Measurements from ENCODE around the gene ZNF619. TPM values are rescaled to one million over a fixed set of nuclear protein-coding genes. Genes with fewer than 3 reads are reported as not detected.

The ZNF619 gene
- total RNA-seq, 4 donors from 2014 or later: 5.1 to 14.9 (median 12.8) TPM

GRCh38 chr3:40524222-40524567 lies 47.3 kb downstream of the ZNF619 start:
- no peaks in the 10 kb centered on the region for H3K27me3 ChIP-seq
- DNase-seq: no peak
- H3K9me3 ChIP-seq: no peaks in the 10 kb centered on the region
- H3K4me3 ChIP-seq: peak overlapping the region; percentile 63 to 93 (median 72)
- H3K4me1 ChIP-seq: peaks cover 0 to 9% (median 0%) of the 10 kb centered on the region in 4 donors
- peak overlapping the region; percentile 84 to 90 (median 86) for H3K27ac ChIP-seq
- TF ChIP-seq CTCF (IDR thresholded peaks at IDR 0.05): no peak
- TF ChIP-seq POLR2A (IDR thresholded peaks at IDR 0.05): no peak
- H3K36me3 ChIP-seq: peaks cover 0 to 28% (median 0%) of the 10 kb centered on the region in 3 donors

GRCh38 chr3:40524568-40525285 lies 47.8 kb downstream of the ZNF619 start, which contains the start of gene ZNF621:
Gene ZNF621 (plus strand): TSS chr3:40524960. CDS start chr3:40525841, 881 bp downstream.
- H3K4me1 ChIP-seq: peaks cover 0 to 9% (median 0%) of the 10 kb centered on the region in 4 donors
- TF ChIP-seq POLR2A (IDR thresholded peaks at IDR 0.05): peak; percentile 89 to 91
- peak in 1 of 6 experiments; percentile 10 for TF ChIP-seq CTCF (IDR thresholded peaks at IDR 0.05)

GRCh38 chr3:40528426-40528825 lies 51.5 kb downstream of the ZNF619 start:
- peaks cover 0 to 9% (median 0%) of the 10 kb centered on the region in 4 donors for H3K4me1 ChIP-seq
- no peak overlapping the region for H3K4me3 ChIP-seq
- H3K9me3 ChIP-seq: peaks cover 0 to 8% (median 3%) of the 10 kb centered on the region in 4 donors
- DNase-seq: no peak
- H3K36me3 ChIP-seq: peaks cover 0 to 70% (median 12%) of the 10 kb centered on the region in 3 donors
- no peak overlapping the region for H3K27ac ChIP-seq
- H3K27me3 ChIP-seq: no peaks in the 10 kb centered on the region
- TF ChIP-seq CTCF (IDR thresholded peaks at IDR 0.05) (no peak), POLR2A (IDR thresholded peaks at IDR 0.05) (no peak)

More at GRCh38 chr3:40524568-40525285, 47.8 kb downstream of the ZNF619 start, which contains the start of gene ZNF621:
- Histone ChIP-seq H3K9me3 (no peaks in the 10 kb centered on the region), H3K27me3 (no peaks in the 10 kb centered on the region), H3K4me3 (peak within 1 kb of the TSS; percentile 63 to 93 (median 72)), H3K36me3 (peaks cover 0 to 33% (median 0%) of the 10 kb centered on the region in 3 donors), H3K27ac (peak within 1 kb of the TSS; percentile 84 to 90 (median 86))
- peak; percentile 86 to 96 (median 95) for DNase-seq

- no peak for TF ChIP-seq POLR2A (IDR thresholded peaks at IDR 0.05)
- TF ChIP-seq CTCF (IDR thresholded peaks at IDR 0.05): no peak
- DNase-seq: no peak
- peaks cover 0 to 94% (median 12%) of the 10 kb centered on the region in 3 donors for H3K36me3 ChIP-seq
These were observed 55.3 kb downstream of the ZNF619 start for GRCh38 chr3:40532252-40532651.

GRCh38 chr3:40534283-40534682 lies 57.4 kb downstream of the ZNF619 start:
- peaks cover 0 to 84% (median 12%) of the 10 kb centered on the region in 3 donors for H3K36me3 ChIP-seq
- TF ChIP-seq POLR2A (IDR thresholded peaks at IDR 0.05) (no peak), CTCF (IDR thresholded peaks at IDR 0.05) (no peak)
- H3K27me3 ChIP-seq: no peaks in the 10 kb centered on the region
- no peak overlapping the region for H3K4me3 ChIP-seq
- H3K27ac ChIP-seq: no peak overlapping the region
- DNase-seq: no peak
- H3K9me3 ChIP-seq: peaks cover 0 to 8% (median 3%) of the 10 kb centered on the region in 4 donors
- no peaks in the 10 kb centered on the region for H3K4me1 ChIP-seq

More at GRCh38 chr3:40532252-40532651, 55.3 kb downstream of the ZNF619 start:
- no peaks in the 10 kb centered on the region for H3K4me1 ChIP-seq
- H3K27me3 ChIP-seq: no peaks in the 10 kb centered on the region
- peaks cover 0 to 8% (median 3%) of the 10 kb centered on the region in 4 donors for H3K9me3 ChIP-seq
- H3K27ac ChIP-seq: no peak overlapping the region
- no peak overlapping the region for H3K4me3 ChIP-seq

Small RNA genes lying within 50 kb of the gene (small RNA-seq; reads per million reads assigned to genes)
- gene RNU5B-2P: 0 to 0.13 reads per million in 2 donors

Other genes with a start within 250 kb of the ZNF619 start
- 10 to 100 TPM; 24.3 to 35.7 (median 32.5) TPM for gene EIF1B, start 167.4 kb upstream of the ZNF619 start, total RNA-seq
- gene ENTPD3, start 89.9 kb upstream of the ZNF619 start, total RNA-seq: 1 to 10 TPM in 1 of 4 donors, under 1 TPM in 2, not detected in 1; 0.53 to 1.2 (median 0.67) TPM
- gene RPL14, start 19.8 kb upstream of the ZNF619 start, total RNA-seq: 100 to 1,000 TPM; 102 to 406 (median 172) TPM
- gene ZNF620, start 28.9 kb downstream of the ZNF619 start, total RNA-seq: 1 to 10 TPM; 4.4 to 6.7 (median 5.6) TPM
- gene ZNF621, start 47.8 kb downstream of the ZNF619 start, total RNA-seq: 10 to 100 TPM; 13.3 to 50.3 (median 30.3) TPM